ENCODE data around the gene NEK6.

DNA sequence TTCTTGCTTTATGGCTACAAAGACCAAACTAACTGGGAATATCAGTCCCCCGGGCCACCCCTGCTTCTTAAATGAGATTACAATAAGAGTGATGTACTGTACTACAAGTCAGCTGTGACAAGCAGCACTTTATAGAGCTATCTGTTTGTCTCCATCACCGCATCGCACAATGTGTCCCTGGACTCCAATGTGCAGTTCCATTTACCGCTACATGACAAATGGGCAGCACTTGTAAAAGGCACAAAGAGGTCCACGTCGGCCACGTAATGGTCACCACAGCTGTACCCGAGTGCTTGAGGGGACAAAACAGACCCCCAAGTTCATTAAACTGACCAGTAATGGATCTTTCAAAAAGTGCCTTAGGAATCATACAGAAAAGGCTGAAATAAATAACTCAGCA lies 103.4 kb downstream of the NEK6 start:
- TF ChIP-seq CTCF (conservative IDR thresholded peaks at IDR 0.05), result no peak
- no peak for TF ChIP-seq ZFX (IDR thresholded peaks at IDR 0.05)

All from C4-2B (cell line).